ENCODE results near the gene COL7A1.

COL7A1 gene

GRCh38 chr3:48595526-48596121, 495 bp upstream of the COL7A1 start:
- no peak for DNase-seq
- in situ Hi-C loops (cut with MboI; ENCODE audit: low pct_unique_long_range_greater_than_20kb, low sequenced_read_pairs) = no loop called here

GRCh38 chr3:48594417-48595049, 596 bp downstream of the COL7A1 start:
- DNase-seq = no peak
- in situ Hi-C loops (cut with MboI; ENCODE audit: low pct_unique_long_range_greater_than_20kb, low sequenced_read_pairs) = no loop called here

- in situ Hi-C loops (cut with MboI; ENCODE audit: low pct_unique_long_range_greater_than_20kb, low sequenced_read_pairs) = no loop called here
- DNase-seq = no peak
These were observed 1.8 kb downstream of the COL7A1 start for GRCh38 chr3:48593337-48593736.

- DNase-seq = no peak
- in situ Hi-C loops (cut with MboI; ENCODE audit: low pct_unique_long_range_greater_than_20kb, low sequenced_read_pairs) = no loop called here
These were observed 2.5 kb downstream of the COL7A1 start for GRCh38 chr3:48592519-48593087.

- no peak for DNase-seq
- in situ Hi-C loops (cut with MboI; ENCODE audit: low pct_unique_long_range_greater_than_20kb, low sequenced_read_pairs) = no loop called here
These were observed 3.1 kb downstream of the COL7A1 start for GRCh38 chr3:48591886-48592518.

GRCh38 chr3:48591436-48591835, 3.7 kb downstream of the COL7A1 start:
- DNase-seq = no peak
- in situ Hi-C loops (cut with MboI; ENCODE audit: low pct_unique_long_range_greater_than_20kb, low sequenced_read_pairs) = no loop called here

GRCh38 chr3:48588230-48588629, 6.9 kb downstream of the COL7A1 start:
- in situ Hi-C loops (cut with MboI; ENCODE audit: low pct_unique_long_range_greater_than_20kb, low sequenced_read_pairs) = no loop called here
- DNase-seq = no peak

GRCh38 chr3:48587686-48588085, 7.4 kb downstream of the COL7A1 start:
- in situ Hi-C loops (cut with MboI; ENCODE audit: low pct_unique_long_range_greater_than_20kb, low sequenced_read_pairs) = no loop called here
- no peak for DNase-seq

- DNase-seq = no peak
- in situ Hi-C loops (cut with MboI; ENCODE audit: low pct_unique_long_range_greater_than_20kb, low sequenced_read_pairs) = no loop called here
These were observed 9.7 kb downstream of the COL7A1 start for GRCh38 chr3:48585411-48585810.

- in situ Hi-C loops (cut with MboI; ENCODE audit: low pct_unique_long_range_greater_than_20kb, low sequenced_read_pairs) = no loop called here
- DNase-seq = no peak
These were observed 10.3 kb downstream of the COL7A1 start for GRCh38 chr3:48584836-48585235.

GRCh38 chr3:48581621-48582481, 13.3 kb downstream of the COL7A1 start:
- in situ Hi-C loops (cut with MboI; ENCODE audit: low pct_unique_long_range_greater_than_20kb, low sequenced_read_pairs) = no loop called here
- no peak for DNase-seq

GRCh38 chr3:48576647-48577046, 18.5 kb downstream of the COL7A1 start:
- no peak for DNase-seq
- in situ Hi-C loops (cut with MboI; ENCODE audit: low pct_unique_long_range_greater_than_20kb, low sequenced_read_pairs) = no loop called here

- in situ Hi-C loops (cut with MboI; ENCODE audit: low pct_unique_long_range_greater_than_20kb, low sequenced_read_pairs) = no loop called here
- no peak for DNase-seq
These were observed 19.8 kb downstream of the COL7A1 start for GRCh38 chr3:48575366-48575765.

- in situ Hi-C loops (cut with MboI; ENCODE audit: low pct_unique_long_range_greater_than_20kb, low sequenced_read_pairs) = no loop called here
These were observed 21.1 kb downstream of the COL7A1 start for GRCh38 chr3:48573973-48574585.

GRCh38 chr3:48572517-48572916, 22.6 kb downstream of the COL7A1 start:
- in situ Hi-C loops (cut with MboI; ENCODE audit: low pct_unique_long_range_greater_than_20kb, low sequenced_read_pairs) = no loop called here
- no peak for DNase-seq

More at GRCh38 chr3:48573973-48574585, 21.1 kb downstream of the COL7A1 start:
- no peak for DNase-seq

- DNase-seq = no peak
- in situ Hi-C loops (cut with MboI; ENCODE audit: low pct_unique_long_range_greater_than_20kb, low sequenced_read_pairs) = no loop called here
These were observed 23.2 kb downstream of the COL7A1 start for GRCh38 chr3:48571938-48572337.

GRCh38 chr3:48569808-48570450, 25.2 kb downstream of the COL7A1 start:
- no peak for DNase-seq
- in situ Hi-C loops (cut with MboI; ENCODE audit: low pct_unique_long_range_greater_than_20kb, low sequenced_read_pairs) = no loop called here

GRCh38 chr3:48569400-48569799, 25.7 kb downstream of the COL7A1 start:
- in situ Hi-C loops (cut with MboI; ENCODE audit: low pct_unique_long_range_greater_than_20kb, low sequenced_read_pairs) = no loop called here
- DNase-seq = no peak

GRCh38 chr3:48568476-48568875, 26.7 kb downstream of the COL7A1 start:
- DNase-seq = no peak
- in situ Hi-C loops (cut with MboI; ENCODE audit: low pct_unique_long_range_greater_than_20kb, low sequenced_read_pairs) = no loop called here
